Measurements from ENCODE around the gene SLA2. TPM values are rescaled to one million over a fixed set of nuclear protein-coding genes. Genes with fewer than 3 reads are reported as not detected.

SLA2 gene
- total RNA-seq, 1 donor from 2014 or later, result not detected

GRCh38 chr20:36633285-36633772, 12.7 kb downstream of the SLA2 start:
- H3K4me3 ChIP-seq (ENCODE audit: low read depth, low read length), result no peak overlapping the region
- TF ChIP-seq CTCF (conservative IDR thresholded peaks at IDR 0.05; ENCODE audit: low read depth, low read length), result no peak

GRCh38 chr20:36632487-36633284, 13.3 kb downstream of the SLA2 start:
- TF ChIP-seq CTCF (conservative IDR thresholded peaks at IDR 0.05; ENCODE audit: low read depth, low read length), result no peak
- no peak overlapping the region for H3K4me3 ChIP-seq (ENCODE audit: low read depth, low read length)
- DNase-seq (ENCODE audit: low read depth), result no peak

More at GRCh38 chr20:36633285-36633772, 12.7 kb downstream of the SLA2 start:
- no peak for DNase-seq (ENCODE audit: low read depth)

- no peak overlapping the region for H3K4me3 ChIP-seq (ENCODE audit: low read depth, low read length)
- DNase-seq (ENCODE audit: low read depth), result no peak
- TF ChIP-seq CTCF (conservative IDR thresholded peaks at IDR 0.05; ENCODE audit: low read depth, low read length), result no peak
Observed at GRCh38 chr20:36632147-36632486, 13.9 kb downstream of the SLA2 start.

DNA sequence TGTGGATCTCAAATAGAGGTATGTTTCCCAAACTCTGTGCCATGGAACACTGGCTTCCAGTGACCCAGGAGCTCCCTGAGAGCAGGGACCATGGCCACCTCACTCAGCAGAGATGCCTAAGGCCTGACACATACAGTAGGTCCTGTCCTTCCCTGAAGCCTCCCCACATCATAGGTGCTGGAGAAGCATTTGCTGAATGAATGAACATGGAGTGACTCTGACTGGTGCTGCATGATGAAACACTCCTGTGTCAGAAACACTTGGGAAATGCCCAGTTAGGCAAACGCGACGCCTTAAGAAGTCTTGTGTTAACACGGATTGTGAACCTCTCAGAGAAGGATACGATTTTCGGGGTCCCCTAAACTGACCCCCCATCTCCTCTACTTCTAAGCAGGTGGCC, 14.3 kb downstream of the SLA2 start:
- TF ChIP-seq CTCF (conservative IDR thresholded peaks at IDR 0.05; ENCODE audit: low read depth, low read length), result no peak
- no peak overlapping the region for H3K4me3 ChIP-seq (ENCODE audit: low read depth, low read length)
- DNase-seq (ENCODE audit: low read depth), result peak; percentile 74

DNA sequence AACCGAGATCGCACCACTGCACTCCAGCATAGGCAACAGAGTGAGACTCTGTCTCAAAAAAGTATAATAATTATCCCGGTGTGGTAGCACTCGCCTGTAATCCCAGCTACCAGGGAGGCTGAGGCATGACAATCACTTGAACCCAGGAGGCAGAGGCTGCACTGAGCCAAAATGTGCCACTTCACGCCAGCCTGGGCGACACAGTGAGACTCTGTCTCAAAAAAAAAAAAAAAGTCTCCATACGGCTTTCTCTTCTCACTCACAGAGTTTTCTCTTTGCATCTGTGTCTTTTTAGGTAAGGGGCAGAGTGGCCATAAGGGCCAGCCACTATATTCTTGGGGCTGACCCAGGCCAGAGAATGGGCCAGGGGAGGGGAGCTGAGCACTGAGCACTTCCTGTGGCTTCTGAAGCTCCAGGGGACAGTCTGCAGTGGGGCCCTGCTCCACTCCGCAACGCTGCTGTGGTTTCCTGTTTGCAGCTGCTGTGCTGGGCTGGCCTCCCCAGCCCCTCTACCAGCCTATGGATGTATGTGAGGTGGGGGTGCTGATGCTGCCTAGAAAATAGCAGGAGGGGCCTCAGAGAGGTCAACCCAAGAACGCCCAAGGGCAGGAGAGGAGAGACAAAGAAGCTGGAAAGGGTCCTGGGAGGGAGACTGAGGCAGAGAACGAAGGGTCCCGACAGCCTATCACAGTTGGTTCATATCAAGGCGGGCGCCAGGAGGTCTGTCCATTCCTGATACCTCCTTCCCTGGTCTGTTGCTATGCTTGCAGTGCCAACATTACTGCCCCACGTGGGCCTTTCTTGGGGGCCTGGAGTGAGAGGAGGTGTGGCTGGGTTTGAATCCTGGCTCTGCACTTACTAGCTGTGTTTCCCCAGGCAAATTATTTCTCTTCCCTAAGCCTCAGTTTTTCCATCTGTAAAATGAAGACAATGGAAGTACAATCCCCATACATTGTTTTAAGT, 16.0 kb downstream of the SLA2 start:
- no peak overlapping the region for H3K4me3 ChIP-seq (ENCODE audit: low read depth, low read length)
- TF ChIP-seq CTCF (conservative IDR thresholded peaks at IDR 0.05; ENCODE audit: low read depth, low read length), result no peak
- DNase-seq (ENCODE audit: low read depth), result no peak

GRCh38 chr20:36628076-36628475, 17.9 kb downstream of the SLA2 start:
- no peak overlapping the region for H3K4me3 ChIP-seq (ENCODE audit: low read depth, low read length)
- no peak for TF ChIP-seq CTCF (conservative IDR thresholded peaks at IDR 0.05; ENCODE audit: low read depth, low read length)
- DNase-seq (ENCODE audit: low read depth), result no peak
